SK-N-SH (cell line): ENCODE results near the gene ADGRB2.

Experiments
- EP300 ChIP-seq, 2 experiments: IDR thresholded peaks; 2 replicates each; pipeline versions ENCODE4 v1.4.0 to v1.6.1; 2012; ENCODE audit warnings: borderline replicate concordance in 1 of 2, low read depth in 1 of 2, low read length in 1 of 2
- TF ChIP-seq, protein P1 (sequence below): IDR thresholded peaks from 2 replicates; pipeline ENCODE4; 2012

GRCh38 chr1:31802190-31803150, 38.3 kb upstream of the ADGRB2 start:
- no peak for TF ChIP-seq EP300 (IDR thresholded peaks at IDR 0.05; ENCODE audit: borderline replicate concordance in 1 of 2, low read depth in 1 of 2, low read length in 1 of 2)
- TF ChIP-seq, protein P1, sequence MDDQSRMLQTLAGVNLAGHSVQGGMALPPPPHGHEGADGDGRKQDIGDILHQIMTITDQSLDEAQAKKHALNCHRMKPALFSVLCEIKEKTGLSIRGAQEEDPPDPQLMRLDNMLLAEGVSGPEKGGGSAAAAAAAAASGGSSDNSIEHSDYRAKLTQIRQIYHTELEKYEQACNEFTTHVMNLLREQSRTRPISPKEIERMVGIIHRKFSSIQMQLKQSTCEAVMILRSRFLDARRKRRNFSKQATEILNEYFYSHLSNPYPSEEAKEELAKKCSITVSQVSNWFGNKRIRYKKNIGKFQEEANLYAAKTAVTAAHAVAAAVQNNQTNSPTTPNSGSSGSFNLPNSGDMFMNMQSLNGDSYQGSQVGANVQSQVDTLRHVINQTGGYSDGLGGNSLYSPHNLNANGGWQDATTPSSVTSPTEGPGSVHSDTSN: no peak
